Ovary (tissue), 9 donors: ENCODE measurements around the gene GRK2. TPM values are rescaled to one million over a fixed set of nuclear protein-coding genes. Genes with fewer than 3 reads are reported as not detected.

Experiments
- DNase-seq, 5 donors: peaks; one replicate each; pipeline ENCODE4 v3.0.0-alpha.2; 2019 to 2020
- H3K27ac ChIP-seq, 2 donors: fragments of 200-600 bp; one replicate each; pipeline versions ENCODE4 v1.5.1 to v1.8.0; 2019 to 2022
- H3K27me3 ChIP-seq: fragments of 200-600 bp; one replicate; pipeline ENCODE4 v1.8.0; 2022
- H3K36me3 ChIP-seq: fragments of 200-600 bp; sonication (generic); one replicate; pipeline ENCODE4 v1.5.1; 2019
- H3K4me1 ChIP-seq: one replicate; pipeline ENCODE4 v1.8.1; 2013; ENCODE audit warnings: mild to moderate bottlenecking, moderate library complexity; ENCODE audit not compliant: insufficient read depth
- H3K4me3 ChIP-seq: fragments of 200-600 bp; sonication (generic); one replicate; pipeline ENCODE4 v1.5.1; 2017
- H3K9me3 ChIP-seq, 2 donors: fragments of 200-600 bp in 1 of 2; sonication (generic) in 1 of 2; one replicate each; pipeline versions ENCODE4 v1.5.1 to v1.8.1; 2013 to 2019; ENCODE audit warnings: mild to moderate bottlenecking in 1 of 2, moderate library complexity in 1 of 2
- EP300 ChIP-seq: sonication (generic); formaldehyde crosslinking; IDR thresholded peaks from one replicate; pipeline ENCODE4 v1.6.1; 2017; ENCODE audit warnings: antibody characterized with exemption
- POLR2A ChIP-seq: fragments of 450-650 bp; IDR thresholded peaks from one replicate; pipeline ENCODE4 v1.6.1; 2017; ENCODE audit warnings: antibody characterized with exemption, mild to moderate bottlenecking, moderate library complexity
- WGBS, 3 donors: extraction: QIAGEN DNeasy Blood & Tissue Kit in 1 of 3; methylation state at CpG; one replicate each; pipeline versions ENCODE4 v1.1.5 to v1.1.7; 2013 to 2017; 5-methylcytosine and 5-hydroxymethylcytosine counted together
- intact Hi-C, 4 donors: fragments of 100-400 bp; cut with DNase I; formaldehyde crosslinking; loops; one replicate each; pipeline versions ENCODE4 v1.11.0 to v1.15.1; 2022 to 2023
- polyA plus RNA-seq, 2 donors: library from polyadenylated mRNA; stranded (reverse); fragments of 200-250 nt in 1 of 2; fragments of 350-450 nt in 1 of 2; fragmentation: Illumina TruSeq in 1 of 2; extraction: RNeasy Lipid Tissue Mini Kit (QIAGEN cat#74804) in 1 of 2; gene quantifications; one replicate each; pipeline ENCODE4 v1.2.3, GENCODE V29; 2013 to 2014
- total RNA-seq, 7 donors: library from RNA; depleted of rRNA in 2 of 7; stranded (reverse); fragments of >200 nt in 2 of 7; fragmentation: NEBNext Ultra II Directional in 3 of 7; extraction: Animal tissue kit (Norgen Biotek cat#: 25700) in 3 of 7; gene quantifications; one replicate each; pipeline versions ENCODE4 v1.1.0 to v1.2.4, GENCODE V29; 2016 to 2023
- TF ChIP-seq, protein P1 (sequence below), 3 donors: fragments of 450-650 bp in 2 of 3; fragments of 200-600 bp in 1 of 3; IDR thresholded peaks; one replicate each; pipeline versions ENCODE4 v1.5.1 to v1.8.0; 2016 to 2022; ENCODE audit warnings: antibody characterized with exemption in 3 of 3, mild to moderate bottlenecking in 1 of 3
- donor health status: DM: no; HTN: no; CAD: no; lungs with moderate emphysema.
- donor health status: DM: no; HTN: no; CAD: no.
- donor health status: Bipolar disorder and iron deficiency.
- donor health status: DM: yes; HTN: yes; CAD: no.
- donor health status: DM: no; HTN: no; CAD: no.
- donor health status: DM: yes; HTN: yes; CAD: no.

GRK2 gene
- total and polyA plus RNA-seq, 9 donors: 21.5 to 58.1 (median 40.5) TPM

DNA sequence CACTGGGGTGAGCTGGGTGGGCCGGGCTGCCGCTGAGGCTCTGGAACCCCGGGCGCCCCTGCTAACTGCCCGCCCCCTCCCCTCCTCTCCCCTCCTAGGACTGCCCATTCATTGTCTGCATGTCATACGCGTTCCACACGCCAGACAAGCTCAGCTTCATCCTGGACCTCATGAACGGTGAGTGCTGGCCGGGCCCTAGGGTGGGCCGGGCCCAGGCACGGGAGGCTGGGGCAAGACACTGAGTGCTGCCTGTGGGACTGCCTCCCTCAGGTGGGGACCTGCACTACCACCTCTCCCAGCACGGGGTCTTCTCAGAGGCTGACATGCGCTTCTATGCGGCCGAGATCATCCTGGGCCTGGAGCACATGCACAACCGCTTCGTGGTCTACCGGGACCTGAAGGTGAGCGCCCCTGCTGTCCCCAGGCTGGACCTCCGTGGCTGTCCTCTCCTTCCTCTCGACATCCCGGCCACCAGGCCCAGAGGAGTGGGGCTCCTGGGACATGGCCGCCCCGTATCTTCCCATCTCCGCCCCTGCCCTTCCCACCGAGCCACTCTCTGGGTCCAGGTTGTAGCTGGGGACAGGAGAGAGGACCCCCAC lies 15.4 kb downstream of the GRK2 start:
- H3K36me3 ChIP-seq: no peaks in the 10 kb centered on the region
- no peak overlapping the region for H3K27ac ChIP-seq
- H3K9me3 ChIP-seq: no peaks in the 10 kb centered on the region
- no peak overlapping the region for H3K4me3 ChIP-seq
- no peaks in the 10 kb centered on the region for H3K27me3 ChIP-seq
- 88 to 92% (median 92%) methylated on average over 23 to 27 of the region's 27 CpGs for WGBS, 3 donors
- DNase-seq: peak in 2 of 5 donors; percentile 17 to 33
- peaks cover 18% of the 10 kb centered on the region for H3K4me1 ChIP-seq
- intact Hi-C loops: no loop called here
- TF ChIP-seq POLR2A: no peak
- TF ChIP-seq, protein P1, sequence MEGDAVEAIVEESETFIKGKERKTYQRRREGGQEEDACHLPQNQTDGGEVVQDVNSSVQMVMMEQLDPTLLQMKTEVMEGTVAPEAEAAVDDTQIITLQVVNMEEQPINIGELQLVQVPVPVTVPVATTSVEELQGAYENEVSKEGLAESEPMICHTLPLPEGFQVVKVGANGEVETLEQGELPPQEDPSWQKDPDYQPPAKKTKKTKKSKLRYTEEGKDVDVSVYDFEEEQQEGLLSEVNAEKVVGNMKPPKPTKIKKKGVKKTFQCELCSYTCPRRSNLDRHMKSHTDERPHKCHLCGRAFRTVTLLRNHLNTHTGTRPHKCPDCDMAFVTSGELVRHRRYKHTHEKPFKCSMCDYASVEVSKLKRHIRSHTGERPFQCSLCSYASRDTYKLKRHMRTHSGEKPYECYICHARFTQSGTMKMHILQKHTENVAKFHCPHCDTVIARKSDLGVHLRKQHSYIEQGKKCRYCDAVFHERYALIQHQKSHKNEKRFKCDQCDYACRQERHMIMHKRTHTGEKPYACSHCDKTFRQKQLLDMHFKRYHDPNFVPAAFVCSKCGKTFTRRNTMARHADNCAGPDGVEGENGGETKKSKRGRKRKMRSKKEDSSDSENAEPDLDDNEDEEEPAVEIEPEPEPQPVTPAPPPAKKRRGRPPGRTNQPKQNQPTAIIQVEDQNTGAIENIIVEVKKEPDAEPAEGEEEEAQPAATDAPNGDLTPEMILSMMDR (IDR thresholded peaks at IDR 0.05): no peak
- TF ChIP-seq EP300: no peak

DNA sequence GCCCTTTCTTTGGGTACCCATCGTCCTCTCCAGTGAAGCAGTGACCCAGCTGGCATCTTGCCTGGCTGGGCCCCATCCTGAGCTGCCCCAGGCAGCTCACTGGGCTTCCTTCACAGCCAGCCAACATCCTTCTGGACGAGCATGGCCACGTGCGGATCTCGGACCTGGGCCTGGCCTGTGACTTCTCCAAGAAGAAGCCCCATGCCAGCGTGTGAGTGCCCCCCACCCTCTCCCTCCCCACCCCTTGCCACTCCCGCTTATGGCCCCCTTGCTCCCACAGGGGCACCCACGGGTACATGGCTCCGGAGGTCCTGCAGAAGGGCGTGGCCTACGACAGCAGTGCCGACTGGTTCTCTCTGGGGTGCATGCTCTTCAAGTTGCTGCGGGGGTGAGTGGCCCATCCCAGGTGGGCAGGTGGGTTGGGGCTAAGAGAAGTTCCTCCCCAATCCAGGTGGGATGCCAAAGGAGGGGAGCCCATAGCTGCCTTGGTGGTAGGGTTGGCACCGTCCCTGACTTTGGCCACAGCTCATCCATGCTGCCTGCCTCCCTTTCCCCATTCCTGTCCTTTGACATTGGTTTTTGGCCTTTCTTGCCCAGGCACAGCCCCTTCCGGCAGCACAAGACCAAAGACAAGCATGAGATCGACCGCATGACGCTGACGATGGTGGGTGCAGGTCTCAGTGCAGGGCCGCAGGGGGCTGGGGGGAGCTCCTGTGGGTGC lies 16.0 kb downstream of the GRK2 start:
- Histone ChIP-seq H3K27me3 (no peaks in the 10 kb centered on the region), H3K36me3 (no peaks in the 10 kb centered on the region), H3K27ac (no peak overlapping the region), H3K4me1 (peaks cover 11% of the 10 kb centered on the region), H3K4me3 (no peak overlapping the region), H3K9me3 (no peaks in the 10 kb centered on the region)
- TF ChIP-seq, protein P1 (IDR thresholded peaks at IDR 0.05): no peak
- no peak for TF ChIP-seq POLR2A
- intact Hi-C loops: no loop called here
- peak in 2 of 5 donors; percentile 28 to 36 for DNase-seq
- 84 to 88% (median 85%) methylated on average over 20 of the region's 20 CpGs for WGBS, 3 donors

DNA sequence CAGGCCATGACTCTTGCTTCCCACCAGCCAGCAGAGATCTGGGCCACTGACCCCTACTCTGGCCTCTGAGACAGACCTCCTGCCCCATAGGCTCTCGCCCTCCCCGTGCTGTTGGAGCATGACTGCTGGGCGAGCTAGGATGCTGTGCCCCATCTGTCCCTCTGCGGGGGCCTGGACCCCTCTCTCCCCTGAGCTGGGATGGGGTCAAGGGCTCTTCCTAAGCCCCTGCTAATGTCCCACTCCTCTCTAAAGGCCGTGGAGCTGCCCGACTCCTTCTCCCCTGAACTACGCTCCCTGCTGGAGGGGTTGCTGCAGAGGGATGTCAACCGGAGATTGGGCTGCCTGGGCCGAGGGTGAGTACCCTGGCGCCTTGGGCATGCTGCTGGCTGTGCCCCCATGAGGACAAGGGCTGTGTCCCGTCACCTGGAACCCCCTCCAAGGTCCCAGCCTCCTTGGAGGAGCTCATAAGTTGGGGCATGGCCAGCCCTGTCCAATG lies 16.7 kb downstream of the GRK2 start:
- WGBS, 3 donors: 89 to 91% (median 90%) methylated on average over 10 to 11 of the region's 11 CpGs
- H3K36me3 ChIP-seq: no peaks in the 10 kb centered on the region

DNA sequence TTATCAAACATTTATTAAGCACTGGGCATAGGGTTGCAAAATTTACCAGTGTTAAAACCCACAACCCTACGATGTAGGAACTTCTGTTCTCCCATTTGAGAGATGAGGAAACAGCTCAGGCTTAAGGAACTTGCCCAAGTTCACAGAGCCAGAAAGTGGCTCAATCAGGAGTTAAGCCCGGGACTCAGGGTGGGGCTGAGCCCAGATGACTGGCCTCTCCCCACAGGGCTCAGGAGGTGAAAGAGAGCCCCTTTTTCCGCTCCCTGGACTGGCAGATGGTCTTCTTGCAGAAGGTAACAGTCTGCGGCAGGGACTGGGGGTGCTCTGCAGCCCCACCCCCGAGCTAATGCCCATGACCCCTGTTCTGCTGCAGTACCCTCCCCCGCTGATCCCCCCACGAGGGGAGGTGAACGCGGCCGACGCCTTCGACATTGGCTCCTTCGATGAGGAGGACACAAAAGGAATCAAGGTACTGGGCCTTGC lies 17.2 kb downstream of the GRK2 start:
- peak in 2 of 5 donors; percentile 17 to 33 for DNase-seq
- Histone ChIP-seq H3K4me1 (peaks cover 6% of the 10 kb centered on the region), H3K36me3 (no peaks in the 10 kb centered on the region), H3K9me3 (no peaks in the 10 kb centered on the region), H3K27ac (no peak overlapping the region), H3K27me3 (no peaks in the 10 kb centered on the region), H3K4me3 (no peak overlapping the region)
- 69 to 73% (median 70%) methylated on average over 11 to 13 of the region's 13 CpGs for WGBS, 3 donors
- TF ChIP-seq, protein P1 (IDR thresholded peaks at IDR 0.05): no peak
- TF ChIP-seq EP300 (no peak), POLR2A (no peak)
- intact Hi-C loops: no loop called here

More for the DNA sequence above, 16.7 kb downstream of the GRK2 start:
- intact Hi-C loops: no loop called here
- H3K4me3 ChIP-seq: no peak overlapping the region
- peak in 2 of 5 donors; percentile 16 to 27 for DNase-seq
- H3K27me3 ChIP-seq: no peaks in the 10 kb centered on the region
- H3K9me3 ChIP-seq: no peaks in the 10 kb centered on the region
- H3K27ac ChIP-seq: no peak overlapping the region
- TF ChIP-seq, protein P1 (IDR thresholded peaks at IDR 0.05): no peak
- TF ChIP-seq POLR2A (no peak), EP300 (no peak)
- peaks cover 10% of the 10 kb centered on the region for H3K4me1 ChIP-seq
